HG03196 (cell line): Measurements from ENCODE around the gene TLX2.

Experiments used
- ATAC-seq: cut with Tn5 transposase; IDR thresholded peaks from one replicate; pipeline ENCODE4 v1.9.1; 2021; ENCODE audit not compliant: unreplicated experiment

Gene TLX2

DNA sequence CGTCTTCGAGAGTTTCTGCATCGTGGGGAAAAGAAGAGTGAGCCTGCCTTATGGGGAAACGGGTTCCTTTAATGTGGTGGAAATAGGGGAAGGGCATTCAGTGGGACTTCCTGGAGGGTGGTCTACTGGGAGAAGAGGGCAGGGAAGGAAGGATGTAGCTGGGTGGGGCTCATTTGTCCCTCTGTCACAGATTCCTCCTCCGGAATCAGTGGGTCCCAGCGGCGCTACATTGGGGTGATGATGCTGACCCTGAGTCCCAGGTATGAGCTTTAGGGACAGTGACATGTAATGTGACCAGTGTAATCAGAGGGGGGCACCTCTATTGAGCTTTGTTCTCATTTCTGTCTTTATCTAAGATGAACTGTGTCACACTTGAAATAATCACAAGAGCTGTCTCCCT is 17.4 kb downstream of the TLX2 start:
- no peak for ATAC-seq

DNA sequence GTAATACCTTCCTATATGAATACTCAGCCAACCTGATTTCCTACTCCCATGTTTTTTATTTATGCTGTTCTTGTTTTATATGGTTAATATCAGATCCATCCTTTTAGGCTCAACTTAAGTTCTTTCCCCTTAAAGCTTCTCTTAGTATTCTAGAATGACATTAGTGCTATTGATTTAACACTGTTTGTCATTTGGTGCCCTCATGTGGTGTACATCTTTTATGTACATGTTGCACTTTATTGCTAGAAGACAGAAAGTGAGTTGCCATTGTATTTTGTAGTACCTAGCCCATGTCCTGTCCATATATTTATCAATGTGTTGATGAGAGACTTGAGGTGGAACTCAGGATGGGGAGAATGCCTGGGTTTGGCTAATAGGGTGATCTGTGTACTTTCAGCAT is 18.0 kb downstream of the TLX2 start:
- no peak for ATAC-seq

DNA sequence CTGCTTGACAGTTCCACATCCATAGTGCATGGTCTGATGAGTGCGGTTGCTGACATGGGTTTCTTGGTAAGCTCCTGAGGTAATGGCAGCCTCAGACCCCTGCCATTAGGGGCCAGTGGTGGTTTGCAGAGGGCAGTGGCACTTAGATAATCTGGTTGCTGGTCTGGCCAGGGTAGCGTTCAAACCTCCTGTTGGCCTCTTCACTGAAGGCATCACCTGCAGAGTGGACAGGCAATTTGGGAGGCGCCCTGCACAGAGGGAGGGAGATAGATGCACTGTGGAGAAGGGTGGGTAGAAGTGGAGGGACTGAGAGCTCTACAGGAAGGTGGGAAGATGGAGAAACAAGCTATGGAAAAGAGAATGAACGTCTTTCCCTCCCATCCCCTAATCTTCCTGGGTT is 19.2 kb downstream of the TLX2 start:
- no peak for ATAC-seq

DNA sequence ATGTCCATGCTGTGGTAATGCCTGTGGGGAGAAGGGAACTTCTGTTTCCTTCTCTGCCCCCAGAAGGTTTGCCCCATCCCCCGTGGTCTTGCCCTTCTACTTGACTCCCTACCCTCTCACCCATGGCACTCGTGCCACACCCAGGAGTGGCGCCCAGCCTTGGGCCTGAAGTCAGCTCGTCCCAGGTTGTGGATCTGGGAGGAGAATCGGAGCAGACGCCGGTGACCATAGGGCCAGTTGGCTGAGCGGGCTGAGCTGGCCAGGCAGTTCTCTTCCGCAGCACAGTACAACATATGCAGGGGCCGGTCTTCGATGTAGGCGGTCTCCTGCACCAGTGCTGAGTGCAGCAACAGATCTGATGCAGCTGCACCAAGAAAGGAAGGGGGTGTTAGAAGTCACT is 20.2 kb downstream of the TLX2 start:
- no peak for ATAC-seq

DNA sequence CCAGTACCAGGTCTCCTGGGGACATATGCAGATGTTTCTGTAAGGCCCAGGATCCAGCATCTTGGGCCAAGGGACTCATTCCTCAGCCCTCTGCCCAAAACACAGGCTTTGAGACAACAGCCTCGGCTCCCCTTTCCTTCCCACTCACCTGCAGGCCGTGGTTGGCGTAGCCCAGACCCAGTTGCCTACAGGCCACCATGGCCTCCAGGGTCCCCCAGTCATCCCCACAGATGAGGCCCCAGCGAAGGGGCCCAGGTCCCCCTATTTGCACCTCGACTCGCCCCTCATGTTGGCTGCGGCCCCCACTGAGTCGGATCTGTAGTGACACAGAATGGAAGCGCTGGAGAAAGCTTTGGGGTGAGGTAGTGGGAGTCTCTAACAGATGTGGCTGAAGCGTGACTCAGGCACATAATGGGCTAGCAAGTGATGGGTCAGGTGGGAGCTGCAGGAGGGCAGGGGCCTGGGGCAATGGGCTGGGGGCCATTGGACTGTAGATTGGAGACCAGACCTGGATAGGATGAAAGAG is 21.3 kb downstream of the TLX2 start:
- no peak for ATAC-seq

DNA sequence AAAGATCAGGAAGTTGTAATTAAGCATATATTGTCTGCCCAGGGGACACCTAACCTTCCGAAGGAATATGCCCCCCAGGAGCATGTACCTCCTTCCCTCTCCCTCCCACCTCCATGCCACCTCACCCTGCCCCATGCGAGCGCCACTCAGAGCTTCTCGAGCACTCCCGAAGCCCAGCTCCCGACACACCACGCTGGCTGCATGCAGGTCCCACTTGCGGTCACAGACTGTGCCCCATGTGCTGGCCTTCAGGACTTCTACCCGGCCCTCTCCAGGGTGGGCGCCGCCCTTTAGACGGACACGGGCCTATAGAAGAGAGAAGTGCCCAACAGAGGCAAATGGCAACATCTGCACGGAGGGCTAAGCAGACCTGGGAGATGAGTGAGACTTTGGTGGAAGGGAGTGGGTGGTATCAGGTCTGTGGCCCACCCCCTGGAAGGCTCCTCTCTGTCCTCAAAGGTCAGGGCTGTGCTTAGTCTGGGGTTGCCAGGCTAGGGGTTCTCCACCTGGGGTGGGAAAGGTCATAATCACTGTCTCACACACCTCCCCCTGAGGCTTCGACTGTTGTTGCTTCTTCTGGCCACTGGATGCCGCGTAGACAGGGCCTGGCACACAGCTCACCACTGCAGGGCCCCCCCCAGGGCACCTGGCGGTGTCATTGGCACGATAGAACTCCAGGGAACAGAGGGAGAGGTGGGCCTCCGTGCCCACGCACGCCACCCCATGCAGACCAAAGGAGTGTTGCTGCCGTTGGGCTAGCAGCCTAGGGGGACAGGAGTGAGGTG is 22.1 kb downstream of the TLX2 start:
- ATAC-seq: no peak

DNA sequence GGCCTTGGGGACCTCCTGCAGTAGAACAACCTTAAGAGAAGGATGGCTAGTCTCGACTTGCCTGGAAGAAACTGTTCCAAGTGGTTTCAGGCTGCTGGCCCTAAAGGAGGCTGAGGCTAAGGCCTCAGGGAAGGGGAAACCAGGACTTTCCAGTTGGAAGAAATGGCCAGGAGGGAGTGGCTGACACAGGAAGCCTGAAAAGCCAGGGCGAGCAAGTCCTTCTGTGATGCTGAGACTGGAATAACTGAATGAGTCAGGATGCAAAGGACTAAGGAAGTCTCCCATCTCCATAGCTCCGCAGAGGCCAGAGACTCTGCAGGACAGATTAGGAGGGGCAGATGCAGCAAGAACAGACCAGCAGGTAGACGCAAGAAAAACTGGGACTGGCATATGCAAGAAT is 22.9 kb downstream of the TLX2 start:
- ATAC-seq: no peak

DNA sequence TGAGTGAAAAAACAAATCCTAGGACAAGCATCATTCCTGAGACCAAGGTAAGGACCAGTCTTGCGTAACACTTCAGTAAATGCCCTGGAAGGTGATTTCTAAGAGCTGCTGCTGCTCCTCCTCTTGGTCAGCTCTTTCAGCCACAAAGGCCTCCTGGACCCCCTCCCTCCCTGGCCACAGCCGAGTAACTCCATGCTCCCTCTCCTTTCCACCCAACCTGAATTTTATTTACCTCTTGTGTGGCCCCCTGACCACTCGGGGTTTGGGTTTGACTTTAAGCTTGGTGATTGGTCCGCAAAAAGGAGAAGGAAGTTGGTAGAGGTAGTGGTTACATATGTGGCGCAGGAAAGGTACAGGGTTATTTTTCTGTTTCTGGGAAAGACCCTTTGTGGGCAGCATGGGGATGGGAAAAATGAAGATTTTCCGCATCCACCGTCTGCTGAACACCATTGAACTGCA is 24.7 kb downstream of the TLX2 start:
- no peak for ATAC-seq

DNA sequence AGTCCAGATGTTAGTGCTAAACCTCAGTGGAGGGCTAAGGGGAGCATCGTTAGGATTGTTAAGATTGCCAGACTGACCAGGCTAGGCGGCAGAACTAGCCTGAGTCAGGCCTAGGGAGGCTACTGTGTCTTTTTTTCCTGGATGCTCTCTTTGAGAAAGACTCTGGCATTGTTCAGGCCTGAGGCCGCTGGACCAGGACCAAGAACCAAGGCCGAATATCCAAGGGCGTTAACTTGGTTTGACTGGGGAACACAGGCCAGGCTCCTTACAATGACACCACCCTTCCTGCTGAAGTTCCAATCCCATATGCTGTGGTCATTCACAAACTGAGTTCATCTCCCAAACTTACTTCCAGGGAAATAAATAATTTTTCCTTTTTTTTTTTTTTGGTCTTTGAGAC is 26.0 kb downstream of the TLX2 start:
- no peak for ATAC-seq

DNA sequence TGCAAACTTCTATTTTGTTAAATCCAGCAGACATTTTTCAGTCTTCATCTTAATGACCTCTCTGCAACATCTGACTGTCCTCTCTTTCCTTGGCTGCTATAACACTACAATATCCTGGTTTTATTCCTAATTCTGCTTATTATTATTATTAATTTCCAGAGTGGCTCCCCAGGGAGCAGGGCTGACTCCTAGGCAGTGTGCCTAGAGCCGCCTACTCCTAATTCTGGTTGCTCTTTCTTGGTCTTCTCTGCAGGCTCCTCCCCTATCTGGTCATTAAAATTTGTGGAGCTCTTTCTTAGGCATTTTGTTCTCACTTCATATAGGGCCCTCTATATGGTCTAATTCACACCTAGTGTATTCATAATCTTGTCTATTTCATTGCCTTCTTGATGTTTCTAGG is 28.7 kb downstream of the TLX2 start:
- ATAC-seq: no peak

DNA sequence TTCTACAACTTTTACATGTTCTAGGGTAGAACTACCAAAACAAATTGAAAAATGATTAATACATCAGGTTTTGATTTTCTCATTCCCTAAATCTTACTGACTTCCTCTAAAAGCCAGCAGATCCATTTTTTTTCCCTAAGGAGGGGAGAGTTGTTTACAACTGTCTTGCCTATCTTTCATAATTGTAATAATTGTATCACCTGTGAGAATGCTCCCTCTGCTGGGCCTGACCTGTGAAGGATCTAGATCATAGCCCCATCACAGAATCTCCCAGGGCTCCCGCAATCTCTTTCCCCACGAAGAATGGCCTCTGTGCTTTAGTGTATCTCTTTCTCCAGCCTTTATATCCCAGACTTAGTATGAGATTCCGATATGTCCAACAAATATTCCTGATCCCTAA is 30.4 kb downstream of the TLX2 start:
- ATAC-seq: no peak

DNA sequence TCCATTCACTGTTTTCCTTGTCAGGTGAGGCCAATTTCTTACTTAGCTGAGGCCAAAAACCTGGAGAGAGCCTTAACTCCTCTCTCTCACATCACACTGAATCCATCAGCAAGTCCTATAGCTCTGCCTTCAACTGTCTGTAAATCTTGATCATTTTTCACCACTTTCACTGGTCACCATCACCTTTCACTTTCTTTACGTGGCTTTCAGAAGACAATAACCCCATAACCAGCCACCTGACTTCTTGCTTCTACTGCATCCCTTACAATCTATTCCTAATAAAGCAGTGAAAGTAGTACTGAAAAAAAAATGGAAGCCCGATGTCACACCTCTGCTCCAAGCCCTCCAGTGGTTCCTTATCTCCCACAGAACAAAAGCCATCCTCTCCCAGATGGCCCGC is 31.8 kb downstream of the TLX2 start:
- ATAC-seq: no peak

DNA sequence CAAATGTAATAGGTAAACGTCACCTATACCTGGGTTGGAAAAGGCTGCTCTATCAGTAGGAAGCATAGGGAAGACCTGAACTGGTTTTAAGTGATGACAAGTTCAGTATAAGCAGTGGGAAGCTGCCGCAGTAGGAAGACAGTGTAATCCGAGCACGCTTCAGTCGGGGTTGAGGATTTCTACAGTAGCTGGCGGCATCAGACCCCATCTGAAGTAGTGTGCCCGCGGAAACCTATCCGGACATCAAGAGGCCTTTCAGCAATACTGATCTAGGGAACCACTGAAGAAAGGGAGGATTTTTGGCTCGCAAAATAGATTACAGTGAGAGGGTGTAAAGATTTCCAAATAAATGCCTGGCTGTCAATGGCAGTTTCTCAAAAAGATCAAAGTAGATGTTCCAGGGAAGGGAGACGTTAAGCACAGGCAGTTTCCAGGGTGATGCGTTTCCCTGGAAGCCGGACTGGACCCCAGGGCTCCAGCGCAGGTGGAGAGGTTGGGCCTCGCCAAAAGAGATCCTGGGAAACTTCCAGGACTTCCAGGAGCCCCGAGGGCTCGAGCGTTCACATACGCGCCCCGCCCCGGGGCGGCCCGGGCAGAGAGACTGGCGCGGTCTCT is 34.1 kb downstream of the TLX2 start:
- ATAC-seq: no peak

DNA sequence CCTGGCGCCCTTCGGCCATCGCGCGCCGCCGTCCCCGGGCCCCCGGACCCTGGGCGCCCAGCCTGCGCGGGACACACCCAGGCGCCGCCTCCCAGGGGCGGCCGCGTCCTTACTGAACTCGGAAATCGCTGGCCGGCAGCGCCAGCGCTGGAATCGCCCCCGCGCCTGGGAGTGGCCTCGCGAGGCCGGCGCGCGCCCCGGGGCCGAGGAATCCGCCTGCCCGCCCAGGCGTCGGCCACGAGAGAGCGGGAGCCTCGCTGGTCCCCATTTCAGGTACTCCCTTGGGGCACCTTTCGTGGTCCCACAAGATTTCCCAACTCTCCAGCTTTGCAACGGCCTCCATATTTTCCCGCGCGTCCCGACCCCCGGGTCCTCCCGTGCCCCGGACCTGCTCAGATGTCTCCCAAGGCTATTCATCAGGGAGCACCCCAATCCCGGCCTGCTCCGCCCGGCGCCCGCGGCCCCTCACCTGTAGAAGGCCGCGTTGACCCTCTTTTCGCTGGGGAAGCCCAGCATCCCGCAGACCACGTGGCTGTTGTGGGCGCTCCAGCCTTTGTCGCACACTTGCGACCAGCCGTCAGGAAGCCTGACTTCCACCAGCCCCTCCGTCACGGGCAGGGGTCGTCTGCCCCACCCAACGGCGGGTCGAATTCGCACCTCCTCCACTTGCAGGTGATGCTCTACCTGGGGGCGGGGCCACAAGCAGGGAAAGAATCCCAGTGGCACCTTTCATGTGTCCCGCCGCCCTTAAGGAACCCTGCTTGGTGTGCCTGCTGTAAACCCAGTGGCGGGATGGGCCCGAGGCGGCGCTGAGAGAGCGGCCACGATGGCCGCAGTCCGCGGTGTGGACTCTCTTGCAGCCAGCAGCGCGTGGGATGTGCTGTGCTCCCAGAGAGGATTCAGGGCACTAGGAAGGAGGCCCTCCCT is 34.9 kb downstream of the TLX2 start:
- no peak for ATAC-seq

DNA sequence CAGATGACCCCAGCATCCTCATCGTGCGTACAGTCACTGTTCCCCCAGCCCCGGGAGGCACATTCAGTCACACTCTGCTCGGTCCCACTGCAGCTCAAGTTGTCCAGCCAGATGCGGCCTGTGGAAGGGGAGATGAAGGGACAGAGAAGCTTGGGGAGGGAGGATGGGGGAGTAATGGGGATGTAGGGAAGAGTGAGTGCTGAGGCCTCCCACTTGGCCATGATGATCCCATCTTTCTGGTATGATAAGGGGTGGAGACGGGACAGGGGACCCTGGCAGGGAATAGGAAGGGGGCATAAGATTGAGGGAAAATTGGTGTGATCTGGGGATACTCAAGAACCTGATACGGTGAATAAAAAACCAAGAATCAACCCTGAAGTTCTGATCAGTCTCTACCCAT is 36.0 kb downstream of the TLX2 start:
- no peak for ATAC-seq

DNA sequence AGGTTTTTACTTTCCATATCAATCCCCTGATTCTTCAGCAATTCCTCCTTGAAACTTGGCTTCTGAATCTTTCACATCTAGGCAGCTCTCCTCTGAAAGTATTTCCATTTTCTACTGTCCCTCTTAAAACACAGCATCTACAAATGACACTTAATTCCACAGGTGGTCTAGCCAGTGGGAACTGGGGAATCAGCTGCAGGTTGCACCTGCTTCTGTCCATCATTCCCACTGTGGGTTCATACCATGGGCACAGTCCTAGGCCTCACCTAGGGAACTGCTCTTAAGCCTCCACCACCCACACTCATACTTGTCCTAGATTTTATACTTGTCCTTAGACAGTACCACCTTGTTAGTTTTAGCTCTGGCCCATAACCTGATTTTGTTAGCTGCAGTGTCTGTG is 37.3 kb downstream of the TLX2 start:
- no peak for ATAC-seq

DNA sequence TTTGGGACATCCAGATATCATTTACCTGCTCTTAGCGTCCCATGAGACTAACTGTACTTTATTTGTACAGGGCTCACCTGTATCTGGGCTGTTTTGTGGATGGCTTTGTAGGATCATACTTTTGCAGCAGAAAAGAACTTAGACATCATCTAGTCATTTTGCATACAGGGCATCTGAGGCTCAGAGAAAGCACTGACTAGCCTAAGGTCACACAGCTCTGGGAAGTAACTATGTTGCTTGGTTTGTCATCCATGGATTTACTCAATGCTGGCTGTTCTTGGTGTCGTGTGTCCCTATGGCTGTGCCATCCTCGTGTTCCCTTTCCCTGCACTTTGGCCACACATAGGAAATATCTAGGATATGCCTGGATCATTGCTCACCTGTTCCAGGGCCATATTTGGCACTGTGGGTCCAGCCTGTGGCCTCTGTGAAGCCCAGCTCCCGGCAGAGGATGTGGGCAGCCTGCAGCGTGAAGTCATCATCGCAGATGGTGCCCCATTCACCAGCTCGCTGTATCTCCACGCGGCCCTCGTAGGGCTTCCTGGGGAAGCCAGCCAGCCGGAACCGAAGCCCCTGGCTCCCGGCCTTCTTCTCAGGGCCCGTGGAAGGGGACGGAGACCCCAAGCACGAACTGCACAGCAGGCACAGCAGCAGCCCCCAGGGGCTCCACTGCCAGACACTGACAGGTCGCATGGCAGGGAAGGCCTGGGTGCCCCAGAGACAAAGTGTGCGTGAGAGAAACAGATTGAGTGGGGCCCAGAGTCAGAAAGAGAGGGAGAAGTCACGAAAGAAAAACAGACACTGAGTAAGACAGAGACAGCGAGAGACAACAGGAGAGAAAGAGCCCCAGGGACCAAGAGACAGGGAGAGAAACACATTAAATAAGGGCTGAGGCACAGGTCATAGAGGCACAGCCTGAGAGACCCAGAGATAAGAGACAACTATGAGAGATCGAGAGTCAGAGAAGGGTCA is 38.0 kb downstream of the TLX2 start:
- no peak for ATAC-seq

DNA sequence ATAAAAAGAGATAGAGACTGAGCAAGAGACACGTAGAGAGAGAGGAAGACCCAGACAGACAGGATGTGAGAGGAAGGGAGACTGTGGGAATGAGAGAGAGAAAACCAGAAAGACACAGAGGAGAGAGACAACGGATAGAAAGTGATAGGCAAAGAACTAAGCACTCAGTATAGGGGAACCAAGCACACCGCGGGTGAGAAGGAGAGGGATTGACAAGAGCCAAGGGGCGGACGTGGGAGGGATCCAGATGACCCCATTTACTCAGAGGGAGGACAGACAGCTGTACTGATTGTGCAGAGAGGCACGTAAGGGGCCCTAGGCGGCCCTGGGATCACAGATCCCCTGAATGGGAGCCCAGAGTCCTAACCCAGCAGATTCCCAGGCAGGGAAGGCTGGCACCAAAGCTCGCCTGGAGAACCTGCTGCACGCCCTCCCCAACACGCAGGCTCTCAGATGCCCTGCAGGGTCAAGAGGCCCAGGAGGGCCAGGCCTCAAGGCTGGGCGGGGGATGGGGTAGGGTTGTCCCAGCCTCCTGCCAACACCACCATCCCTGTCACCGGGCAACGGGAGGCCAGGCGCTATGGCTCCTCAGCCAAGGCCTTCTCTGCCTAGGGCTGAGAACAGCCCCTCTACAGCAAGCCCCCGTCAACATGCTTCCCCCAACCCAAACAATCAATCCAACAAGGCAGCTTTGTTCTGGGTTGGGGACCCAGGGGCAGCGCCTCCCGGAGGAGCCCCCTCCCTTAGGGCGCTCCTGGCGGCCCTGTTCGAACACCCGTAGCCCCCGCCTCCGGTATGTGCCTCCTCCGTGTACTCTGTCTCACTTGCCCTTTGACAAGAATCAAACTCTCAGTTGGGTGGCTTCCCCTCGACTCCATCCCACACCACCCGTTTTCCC is 38.9 kb downstream of the TLX2 start:
- ATAC-seq: no peak
